VCaP (cell line): ENCODE data around the gene RNU1-4.
"Not testable (repeated sequence)": the region's sequence is repeated elsewhere in the genome, so short reads cannot be mapped to it uniquely, and the experiment has no call there.

Source experiments
- H3K27ac ChIP-seq: fragments of 450-650 bp; 2 replicates; pipeline ENCODE4 v1.5.1; 2017
- CTCF ChIP-seq: fragments of 450-650 bp; conservative IDR thresholded peaks from 2 replicates; pipeline ENCODE4 v1.5.1; 2017; ENCODE audit warnings: mild to moderate bottlenecking, moderate library complexity

The RNU1-4 gene

GRCh38 chr1:16718908-16719533, 21.3 kb upstream of the RNU1-4 start:
- H3K27ac ChIP-seq = no peak overlapping the region
- no peak for TF ChIP-seq CTCF

GRCh38 chr1:16719571-16720350, 20.6 kb upstream of the RNU1-4 start:
- TF ChIP-seq CTCF = no peak
- H3K27ac ChIP-seq = no peak overlapping the region

GRCh38 chr1:16720351-16721223, 19.7 kb upstream of the RNU1-4 start:
- no peak for TF ChIP-seq CTCF
- no peak overlapping the region for H3K27ac ChIP-seq

- H3K27ac ChIP-seq = no peak overlapping the region
- TF ChIP-seq CTCF = no peak
These were observed 18.3 kb upstream of the RNU1-4 start for GRCh38 chr1:16721871-16722641.

GRCh38 chr1:16724718-16725438, 15.4 kb upstream of the RNU1-4 start:
- no peak for TF ChIP-seq CTCF
- H3K27ac ChIP-seq = no peak overlapping the region

- not testable (repeated sequence) for H3K27ac ChIP-seq
These were observed 14.7 kb upstream of the RNU1-4 start for GRCh38 chr1:16725439-16726245.
